Measurements from ENCODE around the gene SRRM2.

The SRRM2 gene

DNA sequence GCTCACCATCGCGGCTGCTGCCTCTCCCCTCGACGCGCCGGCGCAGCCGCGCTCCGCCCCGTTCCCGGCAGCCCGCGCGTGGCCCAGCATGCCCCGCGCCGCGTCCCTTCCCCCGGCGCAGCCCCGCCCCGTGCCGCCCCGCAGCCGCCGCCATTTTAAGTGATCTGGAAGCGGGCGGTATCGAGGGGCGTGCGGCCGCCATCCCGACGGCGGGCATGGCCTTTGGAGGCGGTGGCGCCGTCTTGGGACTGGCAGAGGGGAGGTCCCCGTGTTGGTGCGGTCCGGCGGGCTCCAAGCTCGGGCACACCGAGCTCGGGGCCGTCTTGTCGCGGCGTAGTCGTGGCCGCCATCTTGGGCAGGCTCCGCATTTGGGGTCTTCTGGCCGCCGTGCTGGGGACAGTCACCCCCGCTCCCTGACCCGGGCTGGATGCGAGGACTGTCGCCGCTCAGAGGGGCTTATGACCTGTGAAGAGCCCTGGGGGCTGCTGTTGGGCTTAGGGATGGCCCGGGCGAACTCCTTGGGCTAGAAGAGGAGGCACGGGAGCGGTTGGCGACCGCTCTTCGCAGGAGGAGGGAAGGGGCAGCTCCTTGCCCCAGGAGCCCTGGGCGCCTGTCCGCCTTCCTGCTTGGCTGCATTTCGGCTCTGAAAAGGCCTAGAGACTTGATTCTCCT, 24.9 kb downstream of the SRRM2 start, which contains the start of gene ELOB:
TSS of gene ELOB (minus strand) at position 50 of the 672 bp plus-strand sequence. CDS start at position 9, 41 bp downstream.
- DNase-seq (ENCODE audit: low read depth, low spot score) = peak; percentile 78

GRCh38 chr16:2777903-2778629, 25.6 kb downstream of the SRRM2 start:
- no peak for DNase-seq (ENCODE audit: low read depth, low spot score)

GRCh38 chr16:2778630-2778958, 26.2 kb downstream of the SRRM2 start:
- no peak for DNase-seq (ENCODE audit: low read depth, low spot score)

- DNase-seq (ENCODE audit: low read depth, low spot score) = no peak
Measured at GRCh38 chr16:2779151-2779920, 26.9 kb downstream of the SRRM2 start.

DNA sequence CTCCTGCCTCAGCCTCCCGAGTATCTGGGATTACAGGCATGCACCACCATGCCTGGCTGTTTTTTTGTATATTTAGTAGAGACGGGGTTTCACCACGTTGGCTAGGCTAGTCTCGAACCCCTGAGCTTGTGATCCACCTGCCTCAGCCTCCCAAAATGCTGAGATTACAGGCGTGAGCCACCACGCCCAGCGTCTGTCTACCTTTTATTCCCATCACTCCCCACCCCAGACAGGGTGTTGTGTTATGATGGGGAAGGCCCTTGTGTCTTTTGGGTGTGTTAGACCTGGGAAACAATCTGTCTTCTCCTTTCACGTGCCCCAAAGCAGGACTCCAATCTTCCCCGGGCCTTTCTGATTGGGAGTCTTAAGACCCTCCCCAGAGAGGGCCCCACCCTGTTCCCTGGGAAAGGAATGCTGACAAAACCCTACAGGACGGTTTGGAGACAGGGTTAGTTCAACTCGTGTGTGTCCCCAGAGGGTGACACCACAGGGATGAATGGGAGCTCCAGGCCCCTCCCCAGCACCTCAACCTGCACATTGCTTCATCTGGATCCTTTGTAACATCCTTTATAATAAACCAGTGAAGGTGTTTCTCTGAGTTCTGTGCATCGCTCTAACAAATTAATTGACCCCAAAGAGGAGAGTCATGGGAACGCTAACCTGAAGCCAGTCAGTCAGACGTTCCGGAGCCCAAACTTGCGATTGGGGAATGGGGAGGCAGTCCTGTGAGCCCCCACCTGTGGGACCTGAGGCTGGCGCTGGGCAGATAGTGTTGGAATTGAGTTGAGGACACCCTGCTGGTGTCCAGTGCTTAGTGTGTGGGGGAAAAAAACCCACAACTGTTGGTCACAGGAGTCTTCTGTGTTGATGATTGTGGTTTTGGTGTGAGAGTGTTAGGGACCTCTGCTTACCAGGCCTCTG, 27.8 kb downstream of the SRRM2 start:
- DNase-seq (ENCODE audit: low read depth, low spot score) = no peak

- no peak for DNase-seq (ENCODE audit: low read depth, low spot score)
Measured at GRCh38 chr16:2782583-2783351, 30.3 kb downstream of the SRRM2 start.

GRCh38 chr16:2783581-2784357, 31.3 kb downstream of the SRRM2 start:
- no peak for DNase-seq (ENCODE audit: low read depth, low spot score)

DNA sequence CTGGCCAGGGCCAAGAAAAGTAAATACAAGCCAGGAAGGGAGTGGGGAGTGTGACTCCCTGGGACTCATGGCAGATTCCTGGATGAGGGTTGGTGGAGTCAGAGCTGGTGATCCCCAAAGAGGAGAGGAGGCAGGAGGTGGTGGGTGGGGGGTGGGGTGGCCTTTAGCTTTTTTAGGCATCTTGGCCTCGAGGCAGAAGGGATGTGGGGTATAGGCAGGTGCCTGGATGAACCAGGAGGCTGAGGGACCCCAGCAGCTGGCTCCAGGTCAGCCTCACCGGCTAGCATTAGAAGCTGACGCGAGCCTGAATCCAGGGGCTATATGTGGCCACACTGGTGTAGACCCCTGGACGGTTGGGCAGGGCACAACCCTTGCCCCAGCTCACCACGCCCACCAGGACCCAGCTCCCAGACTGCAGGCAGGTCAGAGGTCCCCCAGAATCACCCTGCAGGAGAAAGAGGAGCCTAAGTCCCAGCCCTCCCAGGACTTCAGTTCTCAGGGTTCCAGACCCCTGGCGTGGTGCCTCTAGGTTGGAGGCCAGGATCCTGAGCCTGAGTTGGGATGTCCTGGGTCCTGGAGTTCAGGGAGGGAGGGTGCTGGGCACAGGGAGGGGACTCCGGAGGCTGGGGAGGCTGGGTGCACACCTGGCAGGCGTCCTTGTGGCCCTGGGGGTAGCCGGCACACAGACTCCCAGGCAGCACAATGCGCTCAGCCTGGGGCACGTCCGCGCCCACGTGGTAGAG, 32.1 kb downstream of the SRRM2 start:
- DNase-seq (ENCODE audit: low read depth, low spot score) = no peak

- DNase-seq (ENCODE audit: low read depth, low spot score) = no peak
Measured at GRCh38 chr16:2785101-2785991, 32.9 kb downstream of the SRRM2 start.

- no peak for DNase-seq (ENCODE audit: low read depth, low spot score)
Measured at GRCh38 chr16:2786061-2786825, 33.8 kb downstream of the SRRM2 start.

DNA sequence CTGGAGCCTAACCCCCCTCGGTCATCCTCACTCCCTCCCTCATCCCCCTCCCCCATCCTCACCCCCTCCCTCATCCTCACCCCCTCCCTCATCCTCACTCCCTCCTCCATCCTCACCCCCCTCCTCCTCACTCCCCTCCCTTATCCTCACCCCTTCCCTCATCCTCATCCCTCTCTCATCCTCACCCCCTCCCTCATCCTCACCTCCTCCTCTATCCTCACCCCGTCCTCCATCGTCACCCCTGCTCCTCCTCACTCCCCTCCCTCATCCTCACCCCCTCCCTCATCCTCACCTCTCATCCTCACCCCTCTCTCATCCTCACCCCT, 34.4 kb downstream of the SRRM2 start:
- no peak for DNase-seq (ENCODE audit: low read depth, low spot score)

DNA sequence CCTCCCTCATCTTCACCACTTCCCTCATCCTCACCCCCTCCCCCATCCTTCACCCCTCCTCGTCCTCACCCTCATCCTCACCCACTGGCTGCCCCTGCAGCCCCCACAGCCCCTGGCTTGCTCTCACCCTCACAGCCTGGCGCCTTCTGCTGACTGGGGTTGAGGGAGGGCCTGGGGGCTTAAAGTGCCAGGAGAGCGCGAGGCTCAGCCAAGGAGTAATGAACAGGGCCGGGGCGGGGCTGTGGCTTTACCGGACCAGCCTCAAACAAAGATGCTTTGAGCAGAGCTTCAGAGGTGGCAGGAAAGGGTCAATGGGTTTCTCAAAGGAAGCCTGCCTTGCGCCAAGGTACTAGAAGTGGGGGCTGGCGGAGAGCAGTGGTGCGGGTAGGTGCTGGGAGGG, 35.0 kb downstream of the SRRM2 start, which contains the start of gene PRSS33:
TSS of gene PRSS33 (minus strand) at position 155 of the 400 bp plus-strand sequence. CDS start 1,013 bp downstream, outside the sequence.
- DNase-seq (ENCODE audit: low read depth, low spot score) = no peak

GRCh38 chr16:2787961-2788360, 35.5 kb downstream of the SRRM2 start:
- DNase-seq (ENCODE audit: low read depth, low spot score) = no peak

- no peak for DNase-seq (ENCODE audit: low read depth, low spot score)
Measured at GRCh38 chr16:2790631-2791030, 38.2 kb downstream of the SRRM2 start.

DNA sequence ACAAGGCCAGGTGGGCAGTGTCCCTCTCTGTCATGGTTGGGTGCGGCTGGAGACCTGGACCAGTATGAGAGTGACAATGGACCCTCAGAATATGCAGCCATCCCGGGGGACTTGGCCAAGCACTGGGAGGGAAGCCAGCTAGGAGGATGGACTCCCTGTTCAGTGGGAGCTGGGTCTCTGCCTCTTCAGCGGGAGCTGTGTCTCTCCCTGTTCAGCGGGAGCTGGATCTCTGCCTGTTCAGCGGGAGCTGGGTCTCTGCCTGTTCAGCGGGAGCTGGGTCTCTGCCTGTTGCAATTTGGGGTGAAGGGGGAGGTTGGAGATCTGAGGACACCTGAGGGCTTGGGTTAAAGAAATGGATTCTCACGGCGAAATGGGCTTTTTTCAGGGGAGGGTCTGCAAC, 38.7 kb downstream of the SRRM2 start:
- DNase-seq (ENCODE audit: low read depth, low spot score) = no peak

DNA sequence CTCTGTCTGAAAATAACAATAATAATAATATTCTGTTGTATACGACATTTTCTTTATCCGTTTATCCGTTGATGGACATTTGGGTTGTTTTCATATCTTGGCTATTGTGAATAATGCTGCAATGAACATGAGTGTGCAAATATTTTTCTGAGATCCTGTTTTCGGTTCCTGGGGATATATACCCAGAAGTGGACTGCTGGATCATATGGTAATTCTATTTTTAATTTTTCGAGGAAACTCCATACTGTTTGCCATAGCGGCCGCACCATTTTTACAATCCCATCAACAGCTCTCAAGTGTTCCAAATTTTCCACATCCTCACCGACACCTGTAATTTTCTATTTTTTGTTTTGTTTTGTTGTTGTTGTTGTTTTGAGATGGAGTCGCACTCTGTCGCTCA, 40.5 kb downstream of the SRRM2 start:
- DNase-seq (ENCODE audit: low read depth, low spot score) = no peak

DNA sequence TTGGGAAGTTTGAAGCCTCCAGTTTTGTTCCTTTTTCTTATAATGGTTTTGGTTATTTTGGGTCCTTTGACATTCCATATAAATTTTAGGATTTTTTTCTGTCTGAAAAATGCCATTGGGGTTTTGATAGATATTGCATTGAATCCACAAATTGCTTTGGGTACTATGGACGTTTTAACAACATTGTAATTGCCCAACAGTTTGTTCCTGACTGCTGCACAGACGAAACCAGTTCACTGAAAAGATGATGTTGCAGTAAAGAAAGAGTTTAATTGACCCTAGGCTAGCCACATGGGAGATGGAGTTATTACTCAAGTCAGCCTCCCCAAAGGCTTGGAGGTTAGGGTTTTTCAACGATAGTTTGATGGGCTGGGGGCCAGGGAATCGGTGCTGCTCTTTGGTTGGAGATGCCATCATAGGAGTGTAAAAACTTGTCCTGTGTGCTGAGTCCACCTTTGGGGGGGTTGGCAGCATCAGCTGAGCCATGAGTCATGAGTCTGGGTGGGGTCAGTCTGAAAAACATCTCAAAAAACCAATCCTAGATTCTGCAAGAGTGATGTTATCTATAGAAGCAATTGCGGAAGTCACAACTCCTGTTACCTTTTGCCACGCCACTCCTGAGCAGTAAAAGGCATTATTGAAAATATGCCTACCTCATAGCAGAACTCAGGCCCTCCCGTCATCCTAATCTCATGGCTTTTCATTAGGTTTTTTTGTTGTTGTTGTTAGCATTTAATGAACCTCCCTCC, 43.1 kb downstream of the SRRM2 start:
- DNase-seq (ENCODE audit: low read depth, low spot score) = no peak

Measured in activated naive CD8-positive, alpha-beta T cell treated with anti-CD3 and anti-CD28 coated beads, Interleukin-2, amount 50 U/mL, for 16 hours (primary cell).